ENCODE measurements around the gene RNF214. TPM values are rescaled to one million over a fixed set of nuclear protein-coding genes. Genes with fewer than 3 reads are reported as not detected.

RNF214 gene
- total and polyA plus RNA-seq, 2 experiments from 2014 or later = 12.5 to 27.0 TPM

DNA sequence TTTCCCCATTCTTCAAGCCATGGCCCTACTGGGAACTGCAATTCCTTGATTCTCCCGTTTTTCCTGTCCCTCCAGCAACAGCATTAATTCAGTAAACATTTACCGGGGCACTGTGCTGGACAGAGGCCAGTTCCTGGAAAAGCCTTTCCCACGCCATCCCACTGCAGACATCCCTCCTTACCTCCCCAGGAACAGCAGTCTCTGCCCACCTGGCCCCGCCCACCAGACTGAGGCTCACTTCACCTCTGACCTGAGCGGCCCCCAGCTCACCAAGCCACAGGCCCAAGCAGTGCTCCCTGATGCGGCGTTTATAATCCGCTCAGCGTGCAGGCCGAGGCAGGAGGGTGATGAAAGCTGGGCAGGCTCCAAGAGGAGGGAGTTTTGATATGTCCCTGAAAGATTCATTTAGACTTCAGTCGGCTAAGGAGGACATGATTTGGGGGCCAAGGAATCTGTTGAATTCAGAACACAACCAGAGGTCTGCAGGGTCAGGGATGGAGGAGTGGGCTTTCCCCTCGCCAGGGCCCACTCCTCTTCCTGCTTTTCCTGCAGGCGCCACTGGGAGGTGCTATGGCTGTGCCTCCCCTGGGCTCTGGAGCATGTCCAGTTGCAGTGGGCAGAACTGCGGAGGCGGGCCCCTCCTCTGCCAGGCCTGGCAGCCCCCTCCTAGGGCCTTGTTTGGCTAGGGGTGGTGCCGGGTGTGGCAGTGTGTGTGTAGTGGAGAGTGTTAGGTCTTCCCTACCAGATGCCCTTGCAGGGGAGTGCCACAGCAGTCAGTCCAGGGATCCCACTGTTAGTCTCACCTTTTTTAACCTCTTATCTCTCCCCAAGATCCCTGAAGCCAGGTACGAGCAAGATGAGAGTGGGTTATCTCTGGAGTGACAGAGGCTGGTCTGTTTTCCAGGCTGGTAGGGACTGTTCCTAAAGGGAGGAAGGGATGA, 34.7 kb upstream of the RNF214 start:
- WGBS (ENCODE audit: low lambda C conversion rate, missing lambda C conversion rate) = 77% methylated on average over 17 of the region's 17 CpGs
- peak overlapping the region; percentile 78 for H3K27ac ChIP-seq
- no peaks in the 10 kb centered on the region for H3K79me2 ChIP-seq
- no peaks in the 10 kb centered on the region for H3K36me3 ChIP-seq (replicated peaks; ENCODE audit: insufficient read depth, low read depth)
- H3K9me3 ChIP-seq (ENCODE audit: low read depth) = no peaks in the 10 kb centered on the region
- H4K20me1 ChIP-seq (ENCODE audit: insufficient read depth, poor library complexity, severe bottlenecking) = no peaks in the 10 kb centered on the region
- peak overlapping the region; percentile 71 for H3K4me2 ChIP-seq
- H3K9me2 ChIP-seq (replicated peaks; ENCODE audit: insufficient read depth) = no peaks in the 10 kb centered on the region
- H2AFZ ChIP-seq = no peak overlapping the region
- TF ChIP-seq, protein P1, sequence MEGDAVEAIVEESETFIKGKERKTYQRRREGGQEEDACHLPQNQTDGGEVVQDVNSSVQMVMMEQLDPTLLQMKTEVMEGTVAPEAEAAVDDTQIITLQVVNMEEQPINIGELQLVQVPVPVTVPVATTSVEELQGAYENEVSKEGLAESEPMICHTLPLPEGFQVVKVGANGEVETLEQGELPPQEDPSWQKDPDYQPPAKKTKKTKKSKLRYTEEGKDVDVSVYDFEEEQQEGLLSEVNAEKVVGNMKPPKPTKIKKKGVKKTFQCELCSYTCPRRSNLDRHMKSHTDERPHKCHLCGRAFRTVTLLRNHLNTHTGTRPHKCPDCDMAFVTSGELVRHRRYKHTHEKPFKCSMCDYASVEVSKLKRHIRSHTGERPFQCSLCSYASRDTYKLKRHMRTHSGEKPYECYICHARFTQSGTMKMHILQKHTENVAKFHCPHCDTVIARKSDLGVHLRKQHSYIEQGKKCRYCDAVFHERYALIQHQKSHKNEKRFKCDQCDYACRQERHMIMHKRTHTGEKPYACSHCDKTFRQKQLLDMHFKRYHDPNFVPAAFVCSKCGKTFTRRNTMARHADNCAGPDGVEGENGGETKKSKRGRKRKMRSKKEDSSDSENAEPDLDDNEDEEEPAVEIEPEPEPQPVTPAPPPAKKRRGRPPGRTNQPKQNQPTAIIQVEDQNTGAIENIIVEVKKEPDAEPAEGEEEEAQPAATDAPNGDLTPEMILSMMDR (IDR thresholded peaks at IDR 0.05; ENCODE audit: poor library complexity) = peak; percentile 50
- TF ChIP-seq EZH2phosphoT487 (IDR thresholded peaks at IDR 0.05; ENCODE audit: low read depth, severe bottlenecking, unreplicated experiment) = no peak
- peak; percentile 36 for DNase-seq (ENCODE audit: low spot score)
- no peak overlapping the region for H3K4me3 ChIP-seq
- no peaks in the 10 kb centered on the region for H3K27me3 ChIP-seq
- H3K4me1 ChIP-seq (ENCODE audit: insufficient read depth) = peaks cover 18% of the 10 kb centered on the region

DNA sequence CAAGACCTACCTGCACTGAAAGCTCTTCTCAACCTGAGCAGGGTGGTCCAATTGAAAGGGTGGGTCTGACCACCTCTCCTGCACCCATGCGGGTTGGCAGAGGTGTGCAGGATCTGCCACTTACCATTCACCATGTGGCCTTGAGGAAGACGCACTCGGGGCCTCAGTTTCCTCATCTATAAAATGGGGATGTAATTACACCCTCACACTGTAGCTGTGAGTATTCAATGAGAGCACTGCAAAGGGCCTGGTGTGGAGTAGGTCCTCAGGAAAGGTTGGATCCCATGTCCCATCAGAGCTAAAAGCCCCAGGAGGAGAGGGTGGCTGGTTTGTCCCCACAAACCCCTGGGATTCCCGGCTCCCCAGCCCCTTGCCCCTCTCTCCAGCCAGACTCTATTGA, 33.9 kb upstream of the RNF214 start:
- Histone ChIP-seq H3K9me2 (replicated peaks; ENCODE audit: insufficient read depth) (no peaks in the 10 kb centered on the region), H3K4me3 (no peak overlapping the region), H2AFZ (no peak overlapping the region), H3K4me1 (ENCODE audit: insufficient read depth) (peaks cover 18% of the 10 kb centered on the region), H3K27me3 (no peaks in the 10 kb centered on the region), H3K79me2 (no peaks in the 10 kb centered on the region), H3K27ac (peak overlapping the region; percentile 78), H3K4me2 (peak overlapping the region; percentile 71), H3K9me3 (ENCODE audit: low read depth) (no peaks in the 10 kb centered on the region), H4K20me1 (ENCODE audit: insufficient read depth, poor library complexity, severe bottlenecking) (no peaks in the 10 kb centered on the region), H3K36me3 (replicated peaks; ENCODE audit: insufficient read depth, low read depth) (no peaks in the 10 kb centered on the region)
- 92% methylated on average over 3 of the region's 4 CpGs for WGBS (ENCODE audit: low lambda C conversion rate, missing lambda C conversion rate)
- TF ChIP-seq EZH2phosphoT487 (IDR thresholded peaks at IDR 0.05; ENCODE audit: low read depth, severe bottlenecking, unreplicated experiment) = no peak
- no peak for TF ChIP-seq EZH2 (IDR thresholded peaks at IDR 0.05; ENCODE audit: borderline replicate concordance)
- TF ChIP-seq, protein P1 (IDR thresholded peaks at IDR 0.05; ENCODE audit: poor library complexity) = no peak
- no peak for DNase-seq (ENCODE audit: low spot score)

DNA sequence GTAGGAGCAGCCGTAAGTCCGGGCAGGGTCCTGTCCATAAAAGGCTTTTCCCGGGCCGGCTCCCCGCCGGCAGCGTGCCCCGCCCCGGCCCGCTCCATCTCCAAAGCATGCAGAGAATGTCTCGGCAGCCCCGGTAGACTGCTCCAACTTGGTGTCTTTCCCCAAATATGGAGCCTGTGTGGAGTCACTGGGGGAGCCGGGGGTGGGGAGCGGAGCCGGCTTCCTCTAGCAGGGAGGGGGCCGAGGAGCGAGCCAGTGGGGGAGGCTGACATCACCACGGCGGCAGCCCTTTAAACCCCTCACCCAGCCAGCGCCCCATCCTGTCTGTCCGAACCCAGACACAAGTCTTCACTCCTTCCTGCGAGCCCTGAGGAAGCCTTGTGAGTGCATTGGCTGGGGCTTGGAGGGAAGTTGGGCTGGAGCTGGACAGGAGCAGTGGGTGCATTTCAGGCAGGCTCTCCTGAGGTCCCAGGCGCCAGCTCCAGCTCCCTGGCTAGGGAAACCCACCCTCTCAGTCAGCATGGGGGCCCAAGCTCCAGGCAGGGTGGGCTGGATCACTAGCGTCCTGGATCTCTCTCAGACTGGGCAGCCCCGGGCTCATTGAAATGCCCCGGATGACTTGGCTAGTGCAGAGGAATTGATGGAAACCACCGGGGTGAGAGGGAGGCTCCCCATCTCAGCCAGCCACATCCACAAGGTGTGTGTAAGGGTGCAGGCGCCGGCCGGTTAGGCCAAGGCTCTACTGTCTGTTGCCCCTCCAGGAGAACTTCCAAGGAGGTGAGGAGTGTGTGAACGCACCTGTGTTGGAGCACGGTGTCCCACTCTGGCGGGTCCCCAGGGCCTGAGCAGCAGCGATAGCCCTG, 33.2 kb upstream of the RNF214 start, which contains the start of gene TAGLN:
TSS of gene TAGLN (plus strand) at position 318 of the 863 bp plus-strand sequence. CDS start 3,644 bp downstream, outside the sequence.
- Histone ChIP-seq H4K20me1 (ENCODE audit: insufficient read depth, poor library complexity, severe bottlenecking) (no peaks in the 10 kb centered on the region), H3K79me2 (no peaks in the 10 kb centered on the region), H3K27ac (peak within 1 kb of the TSS; percentile 83), H3K4me3 (no peak within 1 kb of the TSS), H3K27me3 (no peaks in the 10 kb centered on the region), H2AFZ (no peak within 1 kb of the TSS), H3K9me3 (ENCODE audit: low read depth) (no peaks in the 10 kb centered on the region), H3K4me1 (ENCODE audit: insufficient read depth) (peaks cover 18% of the 10 kb centered on the region), H3K36me3 (replicated peaks; ENCODE audit: insufficient read depth, low read depth) (no peaks in the 10 kb centered on the region), H3K9me2 (replicated peaks; ENCODE audit: insufficient read depth) (no peaks in the 10 kb centered on the region), H3K4me2 (peak within 1 kb of the TSS; percentile 71)
- 24% methylated on average over 28 of the region's 34 CpGs for WGBS (ENCODE audit: low lambda C conversion rate, missing lambda C conversion rate)
- DNase-seq (ENCODE audit: low spot score) = peak; percentile 78
- no peak for TF ChIP-seq EZH2phosphoT487 (IDR thresholded peaks at IDR 0.05; ENCODE audit: low read depth, severe bottlenecking, unreplicated experiment)

All from hepatocyte (in vitro differentiated cells).